Smooth muscle cell (in vitro differentiated cells): Measurements from ENCODE around the gene ELMO2. TPM values are rescaled to one million over a fixed set of nuclear protein-coding genes. Genes with fewer than 3 reads are reported as not detected.

Source experiments
- DNase-seq: peaks from one replicate; lab custom pipeline; 2025; ENCODE audit not compliant: unreplicated experiment; lab: John Stamatoyannopoulos, UW
- H2AFZ ChIP-seq: fragments of 200-600 bp; sonication (generic); 2 replicates; pipeline ENCODE4 v1.6.0; 2016; ENCODE audit warnings: antibody characterized with exemption, low read depth, mild to moderate bottlenecking
- H3F3A ChIP-seq: fragments of 200-600 bp; sonication (generic); 2 replicates; pipeline ENCODE4 v1.6.0; 2017; ENCODE audit warnings: antibody characterized with exemption, low read depth
- H3K27ac ChIP-seq: fragments of 200-600 bp; sonication (generic); 2 replicates; pipeline ENCODE4 v1.5.1; 2016; ENCODE audit warnings: low read depth, mild to moderate bottlenecking
- H3K27me3 ChIP-seq: fragments of 200-600 bp; sonication (generic); 2 replicates; pipeline ENCODE4 v1.6.1; 2016; ENCODE audit warnings: low read depth, mild to moderate bottlenecking
- H3K36me3 ChIP-seq: fragments of 200-600 bp; sonication (generic); 2 replicates; pipeline ENCODE4 v1.5.1; 2016; ENCODE audit warnings: low read depth
- H3K4me1 ChIP-seq: fragments of 200-600 bp; sonication (generic); 2 replicates; pipeline ENCODE4 v1.5.1; 2016; ENCODE audit warnings: low read depth
- H3K4me2 ChIP-seq: fragments of 200-600 bp; sonication (generic); 2 replicates; pipeline ENCODE4 v1.6.0; 2016; ENCODE audit warnings: mild to moderate bottlenecking
- H3K4me3 ChIP-seq: fragments of 200-600 bp; sonication (generic); 2 replicates; pipeline ENCODE4 v1.5.1; 2016; ENCODE audit warnings: mild to moderate bottlenecking
- H3K79me2 ChIP-seq: fragments of 200-600 bp; sonication (generic); 2 replicates; pipeline ENCODE4 v1.6.0; 2016; ENCODE audit warnings: low read depth, mild to moderate bottlenecking
- H3K9ac ChIP-seq: fragments of 200-600 bp; sonication (generic); 2 replicates; pipeline ENCODE4 v1.6.0; 2016; ENCODE audit warnings: low read depth
- H3K9me3 ChIP-seq: fragments of 200-600 bp; sonication (generic); replicated peaks from 2 replicates; pipeline ENCODE4 v1.5.1; 2016; ENCODE audit warnings: low read depth
- H4K20me1 ChIP-seq: fragments of 200-600 bp; sonication (generic); 2 replicates; pipeline ENCODE4 v1.6.0; 2016; ENCODE audit warnings: low read depth
- CTCF ChIP-seq: fragments of 200-600 bp; sonication (generic); IDR thresholded peaks from 2 replicates; pipeline ENCODE4 v1.5.1; 2017; ENCODE audit warnings: borderline replicate concordance, mild to moderate bottlenecking, antibody characterized with exemption; ENCODE audit not compliant: insufficient read depth, poor library complexity, severe bottlenecking
- WGBS: methylation state at CpG from one replicate; pipeline ENCODE4 v1.1.7; 2016; ENCODE audit warnings: low lambda C conversion rate; 5-methylcytosine and 5-hydroxymethylcytosine counted together
- polyA plus RNA-seq: library from polyadenylated mRNA; unstranded; fragments of >200 nt; fragmentation: Nextera tagmentation; extraction: Ambion mirVana; gene quantifications from 2 replicates; pipeline ENCODE4 v1.2.1, GENCODE V29; 2016
- total RNA-seq: library from RNA; depleted of rRNA; stranded (reverse); fragments of >200 nt; gene quantifications from 2 replicates; pipeline ENCODE4 v1.2.3, GENCODE V29; 2014

The ELMO2 gene
- total and polyA plus RNA-seq, 2 experiments from 2014 or later, result 24.9 to 33.1 TPM

- Histone ChIP-seq H2AFZ (no peak overlapping the region), H3K27me3 (no peaks in the 10 kb centered on the region), H3K4me2 (no peak overlapping the region), H3K4me1 (peaks cover 4% of the 10 kb centered on the region), H3K9me3 (no peaks in the 10 kb centered on the region), H3K27ac (no peak overlapping the region), H3F3A (peaks cover 8% of the 10 kb centered on the region), H3K79me2 (no peaks in the 10 kb centered on the region), H4K20me1 (no peaks in the 10 kb centered on the region), H3K9ac (no peak overlapping the region), H3K36me3 (peaks cover 5% of the 10 kb centered on the region), H3K4me3 (no peak overlapping the region)
- no peak for TF ChIP-seq CTCF
- DNase-seq, result no peak
- WGBS, result 91% methylated on average over 5 of the region's 5 CpGs
Measured at GRCh38 chr20:46368902-46369268, 37.5 kb downstream of the ELMO2 start.

GRCh38 chr20:46367967-46368901 lies 38.2 kb downstream of the ELMO2 start:
- 94% methylated on average over 6 of the region's 6 CpGs for WGBS
- no peak for TF ChIP-seq CTCF
- peaks cover 5% of the 10 kb centered on the region for H3K79me2 ChIP-seq
- no peaks in the 10 kb centered on the region for H3K27me3 ChIP-seq
- peaks cover 5% of the 10 kb centered on the region for H3K36me3 ChIP-seq
- DNase-seq, result no peak
- peaks cover 5% of the 10 kb centered on the region for H4K20me1 ChIP-seq
- H3F3A ChIP-seq, result peaks cover 8% of the 10 kb centered on the region
- no peak overlapping the region for H3K4me3 ChIP-seq
- no peak overlapping the region for H2AFZ ChIP-seq
- no peak overlapping the region for H3K27ac ChIP-seq
- H3K4me1 ChIP-seq, result peaks cover 7% of the 10 kb centered on the region
- no peak overlapping the region for H3K9ac ChIP-seq
- H3K9me3 ChIP-seq, result no peaks in the 10 kb centered on the region
- no peak overlapping the region for H3K4me2 ChIP-seq

DNA sequence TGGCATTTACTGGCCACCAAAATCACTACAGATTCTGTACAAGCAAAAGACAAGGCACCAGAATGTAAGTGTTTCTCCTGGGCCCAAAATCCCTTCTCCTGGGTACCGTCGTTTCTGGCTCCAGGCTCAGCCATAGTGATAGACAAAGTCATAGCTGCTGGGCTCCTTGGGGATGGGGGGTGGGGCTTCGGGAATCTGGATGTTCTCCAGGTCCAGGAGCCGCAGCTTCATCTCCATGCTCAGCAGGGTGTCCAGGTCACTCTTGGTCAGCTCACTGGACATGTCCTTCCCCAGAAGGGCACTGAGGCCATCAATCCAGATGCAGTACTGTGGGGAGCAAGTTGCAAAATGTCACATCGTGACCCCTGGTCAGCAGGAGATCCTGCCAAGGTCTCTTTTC lies 39.2 kb downstream of the ELMO2 start:
- Histone ChIP-seq H3K4me3 (no peak overlapping the region), H3K27ac (no peak overlapping the region), H3K36me3 (peaks cover 5% of the 10 kb centered on the region), H3F3A (peaks cover 8% of the 10 kb centered on the region), H3K4me1 (peaks cover 11% of the 10 kb centered on the region), H3K79me2 (peaks cover 10% of the 10 kb centered on the region), H3K9me3 (no peaks in the 10 kb centered on the region), H3K9ac (no peak overlapping the region), H4K20me1 (peaks cover 14% of the 10 kb centered on the region), H3K4me2 (no peak overlapping the region), H2AFZ (no peak overlapping the region), H3K27me3 (no peaks in the 10 kb centered on the region)
- no peak for TF ChIP-seq CTCF
- WGBS, result 93% methylated on average over 5 of the region's 5 CpGs
- no peak for DNase-seq
